H1 (cell line): ENCODE results near the gene TPRN. TPM values are rescaled to one million over a fixed set of nuclear protein-coding genes. Genes with fewer than 3 reads are reported as not detected.

ENCODE experiments used
- CTCF ChIA-PET: fragments of 300-600 bp; sonication (Branson Sonifier 250); formaldehyde crosslinking; loops from one replicate; lab custom pipeline; 2021; ENCODE audit not compliant: partially characterized antibody; lab: Charles Lee
- POLR2A ChIA-PET: fragments of 300-600 bp; sonication (Branson Sonifier 250); formaldehyde crosslinking; loops from one replicate; lab custom pipeline; 2021; ENCODE audit warnings: inconsistent platforms; ENCODE audit not compliant: partially characterized antibody; lab: Charles Lee
- DNase-seq, 2 experiments: peaks; one replicate each; pipeline versions ENCODE4 v3.0.0 to v3.0.0-alpha.2; 2010 to 2022; ENCODE audit warnings: low spot score in 2 of 2, low read depth in 1 of 2, mixed read lengths in 1 of 2
- FAIRE-seq: peaks from 2 replicates; lab custom pipeline; 2011; peaks lifted over from hg19 to GRCh38; lab: Jason Lieb, UNC
- H2AFZ ChIP-seq: 2 replicates; pipeline ENCODE4 v1.8.1; 2012; ENCODE audit warnings: low read length, inconsistent platforms
- H2AK5ac ChIP-seq: 2 replicates; pipeline ENCODE4 v1.6.1; 2013; ENCODE audit warnings: low read depth, low read length
- H2BK120ac ChIP-seq: replicated peaks from 2 replicates; pipeline ENCODE3; 2013; ENCODE audit warnings: low read depth, low read length, inconsistent platforms
- H2BK12ac ChIP-seq: 2 replicates; pipeline ENCODE4 v1.6.1; 2013; ENCODE audit warnings: low read depth, low read length
- H2BK15ac ChIP-seq: 2 replicates; pipeline ENCODE4 v1.6.1; 2013; ENCODE audit warnings: low read length
- H2BK20ac ChIP-seq: 2 replicates; pipeline ENCODE4 v1.6.1; 2013; ENCODE audit warnings: low read length
- H2BK5ac ChIP-seq: 2 replicates; pipeline ENCODE4 v1.6.1; 2013; ENCODE audit warnings: low read depth, low read length
- H3K14ac ChIP-seq: 2 replicates; pipeline ENCODE4 v1.6.1; 2013; ENCODE audit warnings: inconsistent platforms; ENCODE audit not compliant: insufficient read length
- H3K18ac ChIP-seq: 2 replicates; pipeline ENCODE4 v1.6.1; 2013; ENCODE audit warnings: low read length; ENCODE audit errors: extremely low read depth
- H3K23ac ChIP-seq: 2 replicates; pipeline ENCODE4 v1.6.1; 2013; ENCODE audit warnings: inconsistent platforms; ENCODE audit not compliant: insufficient read length
- H3K23me2 ChIP-seq: 2 replicates; pipeline ENCODE4 v1.6.1; 2013; ENCODE audit warnings: low read depth, low read length
- H3K27ac ChIP-seq: 2 replicates; pipeline ENCODE4 v1.6.1; 2011; ENCODE audit warnings: low read depth, low read length, inconsistent platforms
- H3K27me3 ChIP-seq, 4 experiments: replicated peaks in 1 of 4; 1 replicate in 1 of 4; 2 replicates in 3 of 4; pipeline versions ENCODE4 v1.6.1 to v1.8.1; 2011 to 2013; ENCODE audit warnings: low read length in 3 of 4, mild to moderate bottlenecking in 3 of 4, inconsistent platforms in 2 of 4, mixed read lengths in 2 of 4, moderate library complexity in 1 of 4; ENCODE audit not compliant: control insufficient read depth in 3 of 4, insufficient read depth in 3 of 4; ENCODE audit errors: extremely low read depth in 1 of 4
- H3K36me3 ChIP-seq, 4 experiments: 2 replicates each; pipeline versions ENCODE4 v1.6.1 to v1.8.1; 2011 to 2013; ENCODE audit warnings: mild to moderate bottlenecking in 4 of 4, low read length in 3 of 4, moderate library complexity in 2 of 4, control low read depth in 1 of 4, inconsistent platforms in 1 of 4; ENCODE audit not compliant: insufficient read depth in 4 of 4, control insufficient read depth in 2 of 4
- H3K4ac ChIP-seq: replicated peaks from 2 replicates; pipeline ENCODE3; 2013; ENCODE audit warnings: low read length, low read depth, mixed read lengths, inconsistent platforms; ENCODE audit not compliant: insufficient read length
- H3K4me1 ChIP-seq, 4 experiments: replicated peaks in 1 of 4; 1 replicate in 1 of 4; 2 replicates in 3 of 4; pipeline versions ENCODE4 v1.6.1 to v1.8.1; 2011 to 2013; ENCODE audit warnings: low read length in 3 of 4, inconsistent platforms in 2 of 4, mixed read lengths in 1 of 4; ENCODE audit not compliant: insufficient read depth in 4 of 4, control insufficient read depth in 3 of 4
- H3K4me2 ChIP-seq, 2 experiments: 2 replicates each; pipeline versions ENCODE4 v1.6.1 to v1.8.1; 2011 to 2013; ENCODE audit warnings: low read depth in 2 of 2, low read length in 2 of 2, control low read depth in 1 of 2, inconsistent platforms in 1 of 2, mild to moderate bottlenecking in 1 of 2; ENCODE audit not compliant: insufficient read depth in 1 of 2
- H3K4me3 ChIP-seq, 4 experiments: fragments of 200-600, 300-600 bp in 1 of 4; sonication (generic), shearing (Covaris generic), sonication (Bioruptor Twin) in 1 of 4; 2 replicates each; pipeline versions ENCODE4 v1.5.1 to v1.8.1; 2011 to 2016; ENCODE audit warnings: low read length in 4 of 4, low read depth in 3 of 4, control low read depth in 2 of 4, inconsistent platforms in 2 of 4, mild to moderate bottlenecking in 2 of 4, mixed read lengths in 1 of 4, moderate library complexity in 1 of 4; ENCODE audit not compliant: insufficient read depth in 2 of 4; ENCODE audit errors: extremely low read depth in 1 of 4
- H3K56ac ChIP-seq: replicated peaks from 2 replicates; pipeline ENCODE3; 2013; ENCODE audit warnings: low read depth, mild to moderate bottlenecking, mixed read lengths, low read length, inconsistent platforms; ENCODE audit not compliant: insufficient read length
- H3K79me1 ChIP-seq: 2 replicates; pipeline ENCODE4 v1.6.1; 2013; ENCODE audit warnings: low read depth, low read length, control low read depth
- H3K79me2 ChIP-seq, 2 experiments: 2 replicates each; pipeline versions ENCODE4 v1.6.1 to v1.8.1; 2012 to 2013; ENCODE audit warnings: low read length in 2 of 2, mild to moderate bottlenecking in 2 of 2, inconsistent platforms in 1 of 2; ENCODE audit not compliant: insufficient read depth in 2 of 2, control insufficient read depth in 1 of 2
- H3K9ac ChIP-seq, 4 experiments: replicated peaks in 1 of 4; 1 replicate in 1 of 4; 2 replicates in 3 of 4; pipeline versions ENCODE4 v1.6.1 to v1.8.1; 2011 to 2013; ENCODE audit warnings: low read depth in 3 of 4, low read length in 3 of 4, control low read depth in 2 of 4, mild to moderate bottlenecking in 2 of 4, moderate library complexity in 2 of 4, inconsistent platforms in 1 of 4; ENCODE audit errors: extremely low read depth in 1 of 4
- H3K9me3 ChIP-seq, 2 experiments: 2 replicates each; pipeline versions ENCODE4 v1.6.1 to v1.8.1; 2012 to 2013; ENCODE audit warnings: mild to moderate bottlenecking in 2 of 2, moderate library complexity in 2 of 2, control low read depth in 1 of 2, inconsistent platforms in 1 of 2, low read depth in 1 of 2, low read length in 1 of 2, mixed read lengths in 1 of 2; ENCODE audit not compliant: insufficient read depth in 2 of 2
- H4K20me1 ChIP-seq, 2 experiments: replicated peaks in 1 of 2; 2 replicates each; pipeline versions ENCODE3 to v1.8.1; 2011 to 2013; ENCODE audit warnings: inconsistent platforms in 2 of 2, low read length in 2 of 2, mild to moderate bottlenecking in 1 of 2; ENCODE audit not compliant: insufficient read depth in 2 of 2, control insufficient read depth in 1 of 2
- H4K5ac ChIP-seq: 2 replicates; pipeline ENCODE4 v1.6.1; 2013; ENCODE audit warnings: low read length, low read depth, mixed read lengths, inconsistent platforms; ENCODE audit not compliant: insufficient read length
- H4K8ac ChIP-seq: 2 replicates; pipeline ENCODE4 v1.8.0; 2013; ENCODE audit warnings: mild to moderate bottlenecking, moderate library complexity, low read length, inconsistent platforms; ENCODE audit not compliant: insufficient read depth; ENCODE audit errors: extremely low read depth
- H4K91ac ChIP-seq: replicated peaks from 2 replicates; pipeline ENCODE3; 2013; ENCODE audit warnings: low read length, mixed read lengths, inconsistent platforms; ENCODE audit not compliant: insufficient read length
- CHD2 ChIP-seq: IDR thresholded peaks from 2 replicates; pipeline ENCODE4 v1.6.1; 2012; ENCODE audit warnings: low read length, improper control_type of control experiment
- HDAC2 ChIP-seq, 2 experiments: fragments of 300-600 bp in 1 of 2; sonication (generic) in 1 of 2; IDR thresholded peaks; 2 replicates each; pipeline ENCODE4 v1.6.1; 2011 to 2012; ENCODE audit warnings: low read depth in 2 of 2, low read length in 2 of 2, mild to moderate bottlenecking in 2 of 2, moderate library complexity in 2 of 2, borderline replicate concordance in 1 of 2, inconsistent platforms in 1 of 2
- MAFK ChIP-seq: IDR thresholded peaks from 2 replicates; pipeline ENCODE4 v1.6.1; 2012; ENCODE audit warnings: low read depth, mild to moderate bottlenecking, improper control_type of control experiment, low read length
- PHF8 ChIP-seq: fragments of 200-600 bp; sonication (generic); conservative IDR thresholded peaks from 2 replicates; pipeline ENCODE4 v1.7.1; 2012; ENCODE audit warnings: low read depth, mild to moderate bottlenecking, inconsistent platforms, low read length, moderate library complexity
- RBBP5 ChIP-seq: IDR thresholded peaks from 2 replicates; pipeline ENCODE4 v1.7.1; 2012; ENCODE audit warnings: low read depth, mild to moderate bottlenecking, inconsistent platforms, low read length, moderate library complexity, borderline replicate concordance
- SIN3A ChIP-seq, 2 experiments: IDR thresholded peaks in 1 of 2; conservative IDR thresholded peaks in 1 of 2; 2 replicates each; pipeline ENCODE4 v1.6.1; 2011 to 2012; ENCODE audit warnings: low read length in 2 of 2, improper control_type of control experiment in 1 of 2, low read depth in 1 of 2, mild to moderate bottlenecking in 1 of 2
- SRF ChIP-seq: IDR thresholded peaks from 2 replicates; pipeline ENCODE4 v1.6.1; 2011; ENCODE audit warnings: mild to moderate bottlenecking, low read depth, low read length, moderate library complexity
- WGBS, 2 experiments: shearing (Covaris generic) in 1 of 2; methylation state at CpG; one replicate each; pipeline versions ENCODE4 v1.1.6 to v1.1.7; 2013 to 2015; ENCODE audit warnings: low lambda C conversion rate in 2 of 2, mixed read lengths in 2 of 2, inconsistent platforms in 1 of 2, low coverage in 1 of 2, missing lambda C conversion rate in 1 of 2; ENCODE audit not compliant: insufficient replicate concordance in 2 of 2, insufficient coverage in 1 of 2, insufficient read length in 1 of 2; ENCODE audit errors: extremely low coverage in 1 of 2, missing lambda C conversion rate in 1 of 2; 5-methylcytosine and 5-hydroxymethylcytosine counted together
- polyA plus RNA-seq, 7 experiments: library from polyadenylated mRNA; depleted of rRNA in 3 of 7; stranded (reverse) in 5 of 7; unstranded in 2 of 7; fragments of >200 nt in 5 of 7; fragments of 200-250 nt in 2 of 7; gene quantifications; 1 replicate in 5 of 7; 2 replicates in 1 of 7; 4 replicates in 1 of 7; pipeline versions ENCODE4 v1.2.1 to v1.2.3, GENCODE V29; 2011 to 2013; ENCODE audit warnings: missing spikeins in 2 of 7, mixed read lengths in 2 of 7
- total RNA-seq: library from RNA; stranded (reverse); fragmentation: NEBNext Ultra II Directional; extraction: Animal tissue kit (Norgen Biotek cat#: 25700); gene quantifications from 2 replicates; pipeline ENCODE4 v1.2.1, GENCODE V29; 2021

TPRN gene
- total and polyA plus RNA-seq, 2 of the 8 experiments (the other 6 are each of a cell fraction or from before 2014, with no cell fraction given): 9.7 to 23.2 TPM

GRCh38 chr9:137236936-137237421 is 36.4 kb upstream of the TPRN start:
- TF ChIP-seq MAFK: no peak
- no peak for TF ChIP-seq SRF
- TF ChIP-seq SIN3A (conservative IDR thresholded peaks at IDR 0.05 in 1 of 2, IDR thresholded peaks at IDR 0.05 in 1 of 2; ENCODE audit: low read depth in 1 of 2, low read length in 2 of 2): no peak
- no peak for TF ChIP-seq HDAC2 (IDR thresholded peaks at IDR 0.05; ENCODE audit: borderline replicate concordance in 1 of 2, low read depth in 2 of 2, low read length in 2 of 2)
- no peak for TF ChIP-seq PHF8
- no peak for TF ChIP-seq CHD2
- 0 out of 2 replicates have a peak, but pooled peaks have one; percentile 36 for TF ChIP-seq RBBP5
- Histone ChIP-seq H2BK120ac (no peak overlapping the region), H3K79me1 (peaks cover 2% of the 10 kb centered on the region; the same call in 1 of the 2 replicates), H3K4me2 (peak overlapping the region in 1 of 2 experiments; percentile 66; a peak in 2 of 4 replicates), H2BK5ac (peak overlapping the region; percentile 30; the same call in 1 of the 2 replicates), H3K4me3 (0 out of 8 replicates have a peak overlapping the region, but pooled peaks of 1 of the 4 experiments have one; percentile 25), H3K18ac (no peak overlapping the region), H2AK5ac (no peak overlapping the region), H3K56ac (no peak overlapping the region), H4K20me1 (peaks cover 8% of the 10 kb centered on the region in 2 experiments), H2AFZ (no peak overlapping the region), H3K4ac (no peak overlapping the region), H3K27me3 (no peaks in the 10 kb centered on the region), H2BK15ac (no peak overlapping the region), H3K23me2 (peaks cover 5% of the 10 kb centered on the region; the same call in 1 of the 2 replicates), H4K8ac (peak overlapping the region; percentile 86), H3K4me1 (peaks cover 0 to 12% (median 10%) of the 10 kb centered on the region in 4 experiments; a peak in 6 of 7 replicates), H3K36me3 (peaks cover 0 to 3% (median 0%) of the 10 kb centered on the region in 4 experiments; a peak in 1 of 8 replicates), H3K14ac (no peak overlapping the region), H2BK20ac (no peak overlapping the region), H2BK12ac (no peak overlapping the region), H3K9ac (no peak overlapping the region), H4K91ac (no peak overlapping the region), H3K23ac (no peak overlapping the region), H3K79me2 (peaks cover 0 to 12% of the 10 kb centered on the region in 2 experiments; a peak in 2 of 4 replicates), H3K27ac (no peak overlapping the region), H4K5ac (peak overlapping the region; percentile 59), H3K9me3 (no peaks in the 10 kb centered on the region)
- 62% methylated on average over 11 of the region's 11 CpGs; no CpG with 5 or more reads in 1 of the 2 experiments for WGBS, 2 experiments
- CTCF ChIA-PET: interaction anchor here (0.6 to 20.2 kb wide), 45 partner anchors 9 to 339 kb away, joined by 3 to 204 read pairs (median 5); partner anchors contain the start of genes ANAPC2, CYSRT1, LRRC26 and NELFB
- DNase-seq: no peak
- POLR2A ChIA-PET: interaction anchor here (1.0 to 69.9 kb wide), 5 partner anchors 2 to 181 kb away, joined by 3 to 1462 read pairs (median 4); partner anchors contain the start of genes CYSRT1, NDOR1, NELFB and RNF208
- no peak for FAIRE-seq
